ENCODE measurements around the gene CPEB2. TPM values are rescaled to one million over a fixed set of nuclear protein-coding genes. Genes with fewer than 3 reads are reported as not detected.

Gene CPEB2
- total and polyA plus RNA-seq, 2 of the 8 experiments (the other 6 are each of a cell fraction or from before 2014, with no cell fraction given): 0.39 to 1.9 TPM

DNA sequence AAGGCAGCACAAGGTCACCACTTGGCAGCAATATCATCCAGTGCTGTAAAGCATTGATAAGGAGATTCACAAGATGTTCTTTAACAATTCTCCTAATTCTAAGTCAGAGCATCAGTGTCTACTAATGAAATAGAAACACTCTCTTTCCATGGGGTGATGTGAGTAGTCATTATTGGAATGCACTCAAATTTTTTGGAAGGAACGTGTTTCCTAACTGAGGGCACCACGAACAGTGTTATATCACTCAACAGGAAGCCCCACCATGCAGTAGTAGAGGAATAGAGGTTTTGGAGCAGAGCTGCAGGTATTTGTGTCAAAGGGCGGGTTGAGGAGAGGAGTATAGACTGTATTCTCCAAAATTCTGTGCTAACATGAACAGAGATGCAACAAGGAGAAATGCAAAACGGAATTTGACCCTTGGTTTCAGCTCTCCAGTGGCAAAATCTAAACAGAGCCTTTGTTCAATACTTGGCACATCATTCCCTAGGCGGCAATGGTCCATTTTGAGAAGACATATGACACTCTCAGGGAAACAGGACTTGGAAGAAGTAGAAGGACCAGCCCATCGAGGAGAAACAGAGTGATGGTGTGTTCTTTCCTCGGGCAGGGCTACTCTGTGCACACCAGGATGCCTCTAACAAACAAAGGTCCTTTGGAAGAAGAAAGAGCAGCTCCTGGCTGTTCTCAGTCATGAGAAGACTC is 98.9 kb downstream of the CPEB2 start:
- Histone ChIP-seq H3K4ac (replicated peaks; ENCODE audit: insufficient read length, low read depth, low read length) (no peak overlapping the region), H3K23me2 (ENCODE audit: low read depth, low read length) (no peaks in the 10 kb centered on the region), H3K9me3 (ENCODE audit: insufficient read depth in 2 of 2, low read depth in 1 of 2, low read length in 1 of 2) (no peaks in the 10 kb centered on the region), H2AK5ac (ENCODE audit: low read depth, low read length) (no peak overlapping the region), H3K14ac (ENCODE audit: insufficient read length) (no peak overlapping the region), H2BK5ac (ENCODE audit: low read depth, low read length) (no peak overlapping the region), H3K27ac (ENCODE audit: low read depth, low read length) (no peak overlapping the region), H4K91ac (replicated peaks; ENCODE audit: insufficient read length, low read length) (no peak overlapping the region), H2BK120ac (replicated peaks; ENCODE audit: low read depth, low read length) (no peak overlapping the region), H3K18ac (ENCODE audit: extremely low read depth, low read length) (no peak overlapping the region), H2AFZ (ENCODE audit: low read length) (no peak overlapping the region), H3K56ac (replicated peaks; ENCODE audit: insufficient read length, low read depth, low read length) (no peak overlapping the region), H2BK12ac (ENCODE audit: low read depth, low read length) (no peak overlapping the region), H2BK15ac (ENCODE audit: low read length) (no peak overlapping the region), H3K4me2 (ENCODE audit: insufficient read depth in 1 of 2, low read depth in 2 of 2, low read length in 2 of 2) (no peak overlapping the region), H3K23ac (ENCODE audit: insufficient read length) (no peak overlapping the region), H3K79me2 (ENCODE audit: control insufficient read depth in 1 of 2, insufficient read depth in 2 of 2, low read length in 2 of 2) (no peaks in the 10 kb centered on the region), H3K4me1 (replicated peaks in 1 of 4; ENCODE audit: control insufficient read depth in 3 of 4, insufficient read depth in 4 of 4, low read length in 3 of 4) (no peaks in the 10 kb centered on the region), H4K20me1 (replicated peaks in 1 of 2; ENCODE audit: control insufficient read depth in 1 of 2, insufficient read depth in 2 of 2, low read length in 2 of 2) (no peaks in the 10 kb centered on the region), H4K8ac (ENCODE audit: extremely low read depth, insufficient read depth, low read length) (no peak overlapping the region), H3K79me1 (ENCODE audit: low read depth, low read length) (no peaks in the 10 kb centered on the region), H3K4me3 (ENCODE audit: extremely low read depth in 1 of 4, insufficient read depth in 2 of 4, low read depth in 3 of 4, low read length in 4 of 4) (no peak overlapping the region), H3K27me3 (replicated peaks in 1 of 4; ENCODE audit: control insufficient read depth in 3 of 4, extremely low read depth in 1 of 4, insufficient read depth in 3 of 4, low read length in 3 of 4) (no peaks in the 10 kb centered on the region), H4K5ac (ENCODE audit: insufficient read length, low read depth, low read length) (no peak overlapping the region), H2BK20ac (ENCODE audit: low read length) (no peak overlapping the region), H3K36me3 (ENCODE audit: control insufficient read depth in 2 of 4, insufficient read depth in 4 of 4, low read length in 3 of 4) (no peaks in the 10 kb centered on the region), H3K9ac (replicated peaks in 1 of 4; ENCODE audit: extremely low read depth in 1 of 4, low read depth in 3 of 4, low read length in 3 of 4) (no peak overlapping the region)
- ChIA-PET POLR2A (ENCODE audit: partially characterized antibody) (no interaction called here), CTCF (ENCODE audit: partially characterized antibody) (no interaction called here)
- no peak for FAIRE-seq
- 83% methylated on average over 7 of the region's 7 CpGs; no CpG with 5 or more reads in 1 of the 2 experiments for WGBS, 2 experiments (ENCODE audit: extremely low coverage in 1 of 2, insufficient coverage in 1 of 2, insufficient read length in 1 of 2, insufficient replicate concordance in 2 of 2, low coverage in 1 of 2, low lambda C conversion rate in 2 of 2, missing lambda C conversion rate in 1 of 2)
- no peak for TF ChIP-seq MAFK (IDR thresholded peaks at IDR 0.05; ENCODE audit: low read depth, low read length)
- no peak for DNase-seq (ENCODE audit: low read depth in 1 of 2, low spot score in 2 of 2)

Data from H1 (cell line).